Neural progenitor cell (in vitro differentiated cells): ENCODE results near the gene SOX5. TPM values are rescaled to one million over a fixed set of nuclear protein-coding genes. Genes with fewer than 3 reads are reported as not detected.
"Not testable (repeated sequence)": the region's sequence is repeated elsewhere in the genome, so short reads cannot be mapped to it uniquely, and the experiment has no call there.

ENCODE experiments used
- DNase-seq: peaks from one replicate; pipeline ENCODE4 v3.0.0-alpha.2; 2016; ENCODE audit warnings: low spot score
- H2AFZ ChIP-seq: fragments of 200-600 bp; sonication (generic); replicated peaks from 2 replicates; pipeline ENCODE4 v1.6.1; 2016; ENCODE audit warnings: antibody characterized with exemption
- H3F3A ChIP-seq: fragments of 200-600 bp; sonication (generic); 2 replicates; pipeline ENCODE4 v1.6.1; 2016; ENCODE audit warnings: antibody characterized with exemption, low read depth
- H3K27ac ChIP-seq: fragments of 200-600 bp; sonication (generic); 2 replicates; pipeline ENCODE4 v1.5.1; 2016; ENCODE audit warnings: mild to moderate bottlenecking
- H3K27me3 ChIP-seq: fragments of 200-600 bp; sonication (generic); 2 replicates; pipeline ENCODE4 v1.6.1; 2016; ENCODE audit warnings: mild to moderate bottlenecking, moderate library complexity
- H3K36me3 ChIP-seq: fragments of 200-600 bp; sonication (generic); 2 replicates; pipeline ENCODE4 v1.5.1; 2016
- H3K4me1 ChIP-seq: fragments of 200-600 bp; sonication (generic); 2 replicates; pipeline ENCODE4 v1.6.1; 2016; ENCODE audit warnings: mixed run types
- H3K4me2 ChIP-seq: fragments of 200-600 bp; sonication (generic); 2 replicates; pipeline ENCODE4 v1.6.1; 2016
- H3K4me3 ChIP-seq: fragments of 200-600 bp; sonication (generic); 2 replicates; pipeline ENCODE4 v1.5.1; 2016
- H3K79me2 ChIP-seq: fragments of 200-600 bp; sonication (generic); 2 replicates; pipeline ENCODE4 v1.6.1; 2016; ENCODE audit warnings: low read depth
- H3K9ac ChIP-seq: fragments of 200-600 bp; sonication (generic); 2 replicates; pipeline ENCODE4 v1.6.1; 2016
- H3K9me3 ChIP-seq: fragments of 200-600 bp; sonication (generic); 2 replicates; pipeline ENCODE4 v1.5.1; 2016; ENCODE audit warnings: low read depth
- H4K20me1 ChIP-seq: fragments of 200-600 bp; sonication (generic); 2 replicates; pipeline ENCODE4 v1.6.1; 2016; ENCODE audit warnings: low read depth
- H3K27ac Mint-ChIP-seq: 3 replicates; pipeline ENCODE4 v1.8.0; 2021; ENCODE audit warnings: mixed read lengths
- H3K27me3 Mint-ChIP-seq: 2 replicates; pipeline ENCODE4 v1.8.0; 2022; ENCODE audit warnings: low read depth, mild to moderate bottlenecking, inconsistent platforms, moderate library complexity, mixed read lengths; ENCODE audit not compliant: insufficient read depth
- H3K36me3 Mint-ChIP-seq: 3 replicates; pipeline ENCODE4 v1.8.0; 2021; ENCODE audit warnings: mixed read lengths
- H3K4me1 Mint-ChIP-seq: 3 replicates; pipeline ENCODE4 v1.8.0; 2021; ENCODE audit warnings: mixed read lengths
- H3K4me3 Mint-ChIP-seq: 3 replicates; pipeline ENCODE4 v1.8.0; 2021; ENCODE audit warnings: mild to moderate bottlenecking, moderate library complexity, mixed read lengths
- H3K9me3 Mint-ChIP-seq: 3 replicates; pipeline ENCODE4 v1.8.0; 2020; ENCODE audit warnings: mixed read lengths
- CTCF ChIP-seq: fragments of 200-600 bp; sonication (generic); IDR thresholded peaks from 2 replicates; pipeline ENCODE4 v1.5.1; 2017; ENCODE audit warnings: antibody characterized with exemption, mild to moderate bottlenecking
- EZH2 ChIP-seq: fragments of 200-600 bp; sonication (generic); IDR thresholded peaks from 2 replicates; pipeline ENCODE4 v1.6.1; 2017; ENCODE audit warnings: antibody characterized with exemption, mild to moderate bottlenecking, moderate library complexity
- EZH2phosphoT487 ChIP-seq: fragments of 200-600 bp; sonication (generic); IDR thresholded peaks from 2 replicates; pipeline ENCODE4 v1.6.1; 2017; ENCODE audit warnings: antibody characterized with exemption
- total RNA-seq: library from RNA; depleted of rRNA; stranded (reverse); fragments of >200 nt; gene quantifications from 2 replicates; pipeline ENCODE4 v1.2.3, GENCODE V29; 2015; ENCODE audit warnings: low replicate concordance

Gene SOX5
- total RNA-seq, 1 donor from 2014 or later: 79.5 TPM

- peaks cover 3% of the 10 kb centered on the region for H3K9me3 ChIP-seq
- H3K4me2 ChIP-seq: no peak overlapping the region
- peaks cover 4% of the 10 kb centered on the region for H3F3A ChIP-seq
- no peak overlapping the region for H3K27ac ChIP-seq
- H4K20me1 ChIP-seq: no peaks in the 10 kb centered on the region
- H3K27me3 ChIP-seq: no peaks in the 10 kb centered on the region
- DNase-seq: no peak
- TF ChIP-seq EZH2phosphoT487 (no peak), CTCF (no peak), EZH2 (no peak)
- no peak overlapping the region for H3K27ac Mint-ChIP-seq
- no peaks in the 10 kb centered on the region for H3K4me1 Mint-ChIP-seq
- no peaks in the 10 kb centered on the region for H3K36me3 ChIP-seq
- H3K36me3 Mint-ChIP-seq: no peaks in the 10 kb centered on the region
- no peaks in the 10 kb centered on the region for H3K4me1 ChIP-seq
- H3K4me3 Mint-ChIP-seq: no peak overlapping the region
- H3K9ac ChIP-seq: no peak overlapping the region
- no peak overlapping the region for H2AFZ ChIP-seq
- no peaks in the 10 kb centered on the region for H3K79me2 ChIP-seq
- no peaks in the 10 kb centered on the region for H3K27me3 Mint-ChIP-seq
- no peak overlapping the region for H3K4me3 ChIP-seq
- no peaks in the 10 kb centered on the region for H3K9me3 Mint-ChIP-seq
Measured at GRCh38 chr12:23502259-23502658, 447.2 kb downstream of the SOX5 start.

- Histone ChIP-seq H3K9ac (no peak overlapping the region), H4K20me1 (no peaks in the 10 kb centered on the region), H3K79me2 (no peaks in the 10 kb centered on the region), H2AFZ (no peak overlapping the region), H3K27ac (no peak overlapping the region), H3K27me3 (no peaks in the 10 kb centered on the region), H3K4me3 (no peak overlapping the region), H3K4me1 (no peaks in the 10 kb centered on the region), H3K4me2 (no peak overlapping the region), H3K9me3 (peaks cover 3% of the 10 kb centered on the region), H3K36me3 (no peaks in the 10 kb centered on the region), H3F3A (no peaks in the 10 kb centered on the region)
- Mint-ChIP-seq H3K9me3 (peaks cover 6% of the 10 kb centered on the region), H3K36me3 (no peaks in the 10 kb centered on the region), H3K4me3 (no peak overlapping the region), H3K27ac (no peak overlapping the region), H3K4me1 (no peaks in the 10 kb centered on the region), H3K27me3 (no peaks in the 10 kb centered on the region)
- no peak for TF ChIP-seq EZH2
- no peak for TF ChIP-seq EZH2phosphoT487
- TF ChIP-seq CTCF: no peak
- DNase-seq: no peak
Measured at GRCh38 chr12:23495472-23495871, 454.0 kb downstream of the SOX5 start.

- H4K20me1 ChIP-seq: no peaks in the 10 kb centered on the region
- Mint-ChIP-seq H3K4me3 (no peak overlapping the region), H3K9me3 (peaks cover 6% of the 10 kb centered on the region), H3K27me3 (no peaks in the 10 kb centered on the region), H3K36me3 (no peaks in the 10 kb centered on the region), H3K27ac (no peak overlapping the region), H3K4me1 (no peaks in the 10 kb centered on the region)
- no peaks in the 10 kb centered on the region for H3K36me3 ChIP-seq
- no peaks in the 10 kb centered on the region for H3K27me3 ChIP-seq
- H3K9me3 ChIP-seq: peaks cover 2% of the 10 kb centered on the region
- H3K9ac ChIP-seq: no peak overlapping the region
- no peaks in the 10 kb centered on the region for H3K4me1 ChIP-seq
- H3K27ac ChIP-seq: no peak overlapping the region
- no peak for DNase-seq
- no peak overlapping the region for H2AFZ ChIP-seq
- no peak for TF ChIP-seq EZH2
- TF ChIP-seq CTCF: no peak
- no peak for TF ChIP-seq EZH2phosphoT487
- no peaks in the 10 kb centered on the region for H3K79me2 ChIP-seq
- H3K4me3 ChIP-seq: no peak overlapping the region
- no peaks in the 10 kb centered on the region for H3F3A ChIP-seq
- H3K4me2 ChIP-seq: no peak overlapping the region
Measured at GRCh38 chr12:23493672-23494071, 455.8 kb downstream of the SOX5 start.

GRCh38 chr12:23491029-23491428, 458.4 kb downstream of the SOX5 start:
- not testable (repeated sequence) for H3K27ac ChIP-seq, H3K27me3 Mint-ChIP-seq, H3K4me3 ChIP-seq, H3K4me2 ChIP-seq, H3K9me3 ChIP-seq, DNase-seq, H3K36me3 ChIP-seq, H3K4me1 ChIP-seq, H3F3A ChIP-seq, H3K4me3 Mint-ChIP-seq, H3K27me3 ChIP-seq, H3K36me3 Mint-ChIP-seq, H3K27ac Mint-ChIP-seq, H2AFZ ChIP-seq, H3K9me3 Mint-ChIP-seq, H4K20me1 ChIP-seq, H3K9ac ChIP-seq, H3K79me2 ChIP-seq, H3K4me1 Mint-ChIP-seq
